Panc1 (cell line): Measurements from ENCODE around the gene CHKB.

Experiments
- CTCF ChIP-seq: fragments of 450-650 bp; IDR thresholded peaks from 2 replicates; pipeline ENCODE4 v1.5.1; 2017; ENCODE audit warnings: mild to moderate bottlenecking
- POLR2AphosphoS5 ChIP-seq: IDR thresholded peaks from 2 replicates; pipeline ENCODE4 v1.6.1; 2012; ENCODE audit warnings: mild to moderate bottlenecking, low read depth, low read length, moderate library complexity
- REST ChIP-seq, 2 experiments: IDR thresholded peaks; 2 replicates each; pipeline ENCODE4 v1.6.1; 2011 to 2012; ENCODE audit warnings: low read depth in 2 of 2, control low read depth in 1 of 2, low read length in 1 of 2, mild to moderate bottlenecking in 1 of 2, moderate library complexity in 1 of 2; ENCODE audit not compliant: insufficient read depth in 1 of 2
- TCF7L2 ChIP-seq: IDR thresholded peaks from 2 replicates; pipeline ENCODE4 v1.6.1; 2011; ENCODE audit warnings: mild to moderate bottlenecking, low read depth, low read length, inconsistent platforms

- no peak for TF ChIP-seq CTCF
- no peak for TF ChIP-seq POLR2AphosphoS5
- no peak for TF ChIP-seq REST (IDR thresholded peaks at IDR 0.05; ENCODE audit: insufficient read depth in 1 of 2, low read depth in 2 of 2, low read length in 1 of 2)
- no peak for TF ChIP-seq TCF7L2
Observed at GRCh38 chr22:50570861-50571260, 11.8 kb downstream of the CHKB start.
